B cell (primary cell): ENCODE measurements around the gene TPST1. TPM values are rescaled to one million over a fixed set of nuclear protein-coding genes. Genes with fewer than 3 reads are reported as not detected.

Source experiments
- ATAC-seq: fragments of 200-7000 bp; cut with Tn5 transposase; one replicate; pipeline ENCODE4 v1.10.0; 2021; ENCODE audit warnings: low read depth, mild to moderate bottlenecking, moderate number of reproducible peaks, moderate library complexity
- CTCF ChIA-PET: fragments of 350-600 bp; sonication (Branson Sonifier 250); formaldehyde crosslinking; loops from one replicate; lab custom pipeline; 2021; ENCODE audit warnings: antibody characterized with exemption, inconsistent platforms; lab: Charles Lee
- POLR2A ChIA-PET: fragments of 350-600 bp; sonication (Branson Sonifier 250); formaldehyde crosslinking; loops from one replicate; lab custom pipeline; 2021; ENCODE audit warnings: antibody characterized with exemption; lab: Charles Lee
- DNase-seq: peaks from one replicate; pipeline ENCODE4 v3.0.0; 2013
- H2AFZ ChIP-seq: 2 replicates; pipeline ENCODE4 v1.6.1; 2012; ENCODE audit warnings: mild to moderate bottlenecking, low read depth, low read length; ENCODE audit not compliant: insufficient read depth, poor library complexity, severe bottlenecking
- H3K27ac ChIP-seq, 2 donors: 1 replicate in 1 of 2; 2 replicates in 1 of 2; pipeline ENCODE4 v1.5.1; 2012 to 2013; ENCODE audit warnings: low read length in 2 of 2, mild to moderate bottlenecking in 2 of 2, moderate library complexity in 1 of 2
- H3K27me3 ChIP-seq, 4 experiments: fragments of 200-600 bp in 1 of 4; sonication (generic) in 1 of 4; replicated peaks in 1 of 4; 1 replicate in 2 of 4; 2 replicates in 2 of 4; pipeline versions ENCODE4 v1.6.1 to v1.7.0; 2013 to 2016; ENCODE audit warnings: low read length in 3 of 4, mild to moderate bottlenecking in 2 of 4, mixed read lengths in 1 of 4, moderate library complexity in 1 of 4; ENCODE audit not compliant: insufficient read depth in 4 of 4, control insufficient read depth in 3 of 4; ENCODE audit errors: control extremely low read depth in 1 of 4
- H3K36me3 ChIP-seq, 2 experiments: replicated peaks in 1 of 2; 1 replicate in 1 of 2; 2 replicates in 1 of 2; pipeline versions ENCODE4 v1.6.1 to v1.7.1; 2013; ENCODE audit warnings: low read length in 1 of 2; ENCODE audit not compliant: insufficient read depth in 2 of 2, control insufficient read depth in 1 of 2; ENCODE audit errors: control extremely low read depth in 1 of 2, extremely low read depth in 1 of 2
- H3K4me1 ChIP-seq, 2 donors: fragments of 200-600 bp in 1 of 2; sonication (generic) in 1 of 2; 1 replicate in 1 of 2; 2 replicates in 1 of 2; pipeline versions ENCODE4 v1.5.1 to v1.6.1; 2013 to 2017; ENCODE audit warnings: low read length in 2 of 2; ENCODE audit not compliant: control insufficient read depth in 2 of 2, insufficient read depth in 2 of 2
- H3K4me2 ChIP-seq: replicated peaks from 2 replicates; pipeline ENCODE3; 2012; ENCODE audit warnings: mild to moderate bottlenecking, low read depth, low read length; ENCODE audit not compliant: poor library complexity, severe bottlenecking
- H3K4me3 ChIP-seq, 5 experiments: fragments of 200-600 bp in 1 of 5; sonication (generic) in 1 of 5; 1 replicate in 3 of 5; 2 replicates in 2 of 5; pipeline versions ENCODE4 v1.5.1 to v1.7.0; 2011 to 2016; ENCODE audit warnings: low read length in 4 of 5, mild to moderate bottlenecking in 4 of 5, low read depth in 2 of 5, control low read depth in 1 of 5, moderate library complexity in 1 of 5; ENCODE audit not compliant: insufficient read depth in 1 of 5; ENCODE audit errors: control extremely low read depth in 1 of 5, extremely low read depth in 1 of 5
- H3K79me2 ChIP-seq: fragments of 200-600 bp; sonication (generic); one replicate; pipeline ENCODE4 v1.6.0; 2016; ENCODE audit warnings: low read length; ENCODE audit not compliant: control insufficient read depth, insufficient read depth
- H3K9ac ChIP-seq: fragments of 200-600 bp; sonication (generic); 2 replicates; pipeline ENCODE4 v1.6.1; 2017; ENCODE audit warnings: mild to moderate bottlenecking, low read length, moderate library complexity
- H3K9me3 ChIP-seq, 3 donors: one replicate each; pipeline versions ENCODE4 v1.6.1 to v1.7.1; 2013; ENCODE audit warnings: low read length in 2 of 3; ENCODE audit not compliant: control insufficient read depth in 2 of 3, insufficient read depth in 1 of 3; ENCODE audit errors: control extremely low read depth in 1 of 3
- H4K20me1 ChIP-seq: 2 replicates; pipeline ENCODE4 v1.6.0; 2012; ENCODE audit warnings: mild to moderate bottlenecking, low read length; ENCODE audit not compliant: insufficient read depth, control insufficient read depth, poor library complexity, severe bottlenecking
- H3K27ac Mint-ChIP-seq: one replicate; pipeline ENCODE4 v1.8.0; 2021; ENCODE audit warnings: mixed read lengths
- H3K27me3 Mint-ChIP-seq: one replicate; pipeline ENCODE4 v1.8.0; 2021; ENCODE audit warnings: mixed read lengths
- H3K4me1 Mint-ChIP-seq: one replicate; pipeline ENCODE4 v1.8.0; 2021; ENCODE audit warnings: mixed read lengths
- H3K4me3 Mint-ChIP-seq: one replicate; pipeline ENCODE4 v1.8.0; 2021; ENCODE audit warnings: mixed read lengths
- H3K9me3 Mint-ChIP-seq: one replicate; pipeline ENCODE4 v1.8.0; 2022; ENCODE audit warnings: mixed read lengths; ENCODE audit not compliant: insufficient read depth
- CTCF ChIP-seq: fragments of 200-600 bp; IDR thresholded peaks from one replicate; pipeline ENCODE4 v1.8.0; 2022; ENCODE audit warnings: antibody characterized with exemption, mild to moderate bottlenecking
- EZH2 ChIP-seq: IDR thresholded peaks from 2 replicates; pipeline ENCODE4 v1.6.1; 2012; ENCODE audit warnings: borderline replicate concordance, low read depth, mild to moderate bottlenecking, moderate library complexity, low read length; ENCODE audit not compliant: insufficient read depth, poor library complexity, severe bottlenecking
- WGBS: methylation state at CpG from one replicate; pipeline ENCODE4 v1.1.5; 2013; ENCODE audit warnings: missing lambda C conversion rate; ENCODE audit not compliant: insufficient coverage; 5-methylcytosine and 5-hydroxymethylcytosine counted together
- intact Hi-C: fragments of 100-400 bp; cut with micrococcal nuclease; formaldehyde crosslinking; loops from one replicate; pipeline ENCODE4 v1.10.0; 2022
- polyA plus RNA-seq: library from polyadenylated mRNA; depleted of rRNA; stranded (reverse); fragments of >200 nt; gene quantifications from 2 replicates; pipeline ENCODE4 v1.2.3, GENCODE V29; 2012
- total RNA-seq, 2 donors: library from RNA; stranded (reverse); fragments of 120-200 nt in 1 of 2; gene quantifications; 1 replicate in 1 of 2; 2 replicates in 1 of 2; pipeline versions ENCODE4 v1.2.3 to v1.2.4, GENCODE V29; 2013 to 2022

Gene TPST1
- total and polyA plus RNA-seq, 2 donors (not counting 1 experiment from before 2014, with no cell fraction given): 13.0 to 17.0 TPM

- Histone ChIP-seq H2AFZ (no peak overlapping the region), H3K4me3 (no peak overlapping the region), H3K36me3 (peaks cover 0 to 4% of the 10 kb centered on the region in 2 experiments), H4K20me1 (peaks cover 7% of the 10 kb centered on the region), H3K4me2 (no peak overlapping the region), H3K4me1 (peaks cover 3 to 5% of the 10 kb centered on the region in 2 donors), H3K27me3 (no peaks in the 10 kb centered on the region), H3K79me2 (peaks cover 58% of the 10 kb centered on the region), H3K9ac (no peak overlapping the region), H3K27ac (no peak overlapping the region), H3K9me3 (no peaks in the 10 kb centered on the region)
- POLR2A ChIA-PET: no interaction called here
- H3K9me3 Mint-ChIP-seq: no peaks in the 10 kb centered on the region
- peaks cover 11% of the 10 kb centered on the region for H3K4me1 Mint-ChIP-seq
- H3K27ac Mint-ChIP-seq: no peak overlapping the region
- CTCF ChIA-PET: no interaction called here
- DNase-seq (no peak), ATAC-seq (no peak)
- no peak overlapping the region for H3K4me3 Mint-ChIP-seq
- 100% methylated on average over 5 of the region's 6 CpGs for WGBS
- TF ChIP-seq EZH2 (no peak), CTCF (no peak)
- intact Hi-C loops: no loop called here
- no peaks in the 10 kb centered on the region for H3K27me3 Mint-ChIP-seq
Measured at GRCh38 chr7:66213637-66214036, 8.5 kb downstream of the TPST1 start.

- TF ChIP-seq CTCF: no peak
- TF ChIP-seq EZH2: no peak
- intact Hi-C loops: no loop called here
- Histone ChIP-seq H3K79me2 (peaks cover 62% of the 10 kb centered on the region), H3K27me3 (no peaks in the 10 kb centered on the region), H3K36me3 (no peaks in the 10 kb centered on the region), H4K20me1 (peaks cover 16% of the 10 kb centered on the region), H3K9ac (no peak overlapping the region), H3K4me1 (peaks cover 0 to 4% of the 10 kb centered on the region in 2 donors), H3K27ac (no peak overlapping the region), H3K4me3 (no peak overlapping the region), H3K4me2 (no peak overlapping the region), H3K9me3 (no peaks in the 10 kb centered on the region), H2AFZ (no peak overlapping the region)
- Mint-ChIP-seq H3K4me3 (no peak overlapping the region), H3K27ac (no peak overlapping the region), H3K27me3 (no peaks in the 10 kb centered on the region), H3K4me1 (peaks cover 12% of the 10 kb centered on the region), H3K9me3 (no peaks in the 10 kb centered on the region)
- ATAC-seq: no peak
- ChIA-PET CTCF (no interaction called here), POLR2A (no interaction called here)
- DNase-seq: no peak
- WGBS: 100% methylated on average over 3 of the region's 4 CpGs
Measured at GRCh38 chr7:66216687-66217086, 11.6 kb downstream of the TPST1 start.
